KMS-11 (cell line): ENCODE measurements around the gene OR10A3.

Source experiments
- H2AFZ ChIP-seq: fragments of 200-600 bp; sonication (generic); 2 replicates; pipeline ENCODE4 v1.6.1; 2016; ENCODE audit warnings: antibody characterized with exemption, mixed run types, low read depth
- H3K27ac ChIP-seq: fragments of 200-600 bp; sonication (generic); 2 replicates; pipeline ENCODE4 v1.6.1; 2016; ENCODE audit warnings: mild to moderate bottlenecking, mixed run types
- H3K27me3 ChIP-seq: fragments of 200-600 bp; sonication (generic); 2 replicates; pipeline ENCODE4 v1.6.1; 2017; ENCODE audit warnings: mild to moderate bottlenecking, low read depth, mixed run types, moderate library complexity; ENCODE audit not compliant: insufficient read depth
- H3K36me3 ChIP-seq: fragments of 200-600 bp; sonication (generic); 2 replicates; pipeline ENCODE4 v1.6.1; 2017; ENCODE audit warnings: mild to moderate bottlenecking, mixed run types; ENCODE audit not compliant: insufficient read depth
- H3K4me1 ChIP-seq: fragments of 200-600 bp; sonication (generic); 2 replicates; pipeline ENCODE4 v1.6.1; 2016; ENCODE audit warnings: mild to moderate bottlenecking, low read depth, mixed run types; ENCODE audit not compliant: poor library complexity, severe bottlenecking
- H3K4me2 ChIP-seq: fragments of 200-600 bp; sonication (generic); 2 replicates; pipeline ENCODE4 v1.7.0; 2016; ENCODE audit warnings: mild to moderate bottlenecking, mixed run types
- H3K4me3 ChIP-seq: fragments of 200-600 bp; sonication (generic); IDR thresholded peaks from 2 replicates; pipeline ENCODE4 v1.6.1; 2017; ENCODE audit warnings: low read depth, low read length, mixed read lengths; ENCODE audit not compliant: insufficient read depth
- H3K79me2 ChIP-seq: fragments of 200-600 bp; sonication (generic); 2 replicates; pipeline ENCODE4 v1.6.1; 2016; ENCODE audit warnings: low read depth, mixed run types; ENCODE audit not compliant: insufficient read depth
- H3K9ac ChIP-seq: fragments of 200-600 bp; sonication (generic); 2 replicates; pipeline ENCODE4 v1.6.1; 2016; ENCODE audit warnings: mild to moderate bottlenecking, mixed run types
- H4K20me1 ChIP-seq: fragments of 200-600 bp; sonication (generic); 2 replicates; pipeline ENCODE4 v1.6.1; 2016; ENCODE audit warnings: mild to moderate bottlenecking, mixed run types; ENCODE audit not compliant: insufficient read depth
- CTCF ChIP-seq: fragments of 200-600 bp; sonication (generic); conservative IDR thresholded peaks from 2 replicates; pipeline ENCODE4 v1.6.1; 2017; ENCODE audit warnings: low read depth, mild to moderate bottlenecking, antibody characterized with exemption, low read length, moderate library complexity, mixed read lengths

OR10A3 gene

GRCh38 chr11:7967826-7968225 is 26.3 kb upstream of the OR10A3 start:
- Histone ChIP-seq H3K9ac (no peak overlapping the region), H3K27ac (no peak overlapping the region), H3K36me3 (no peaks in the 10 kb centered on the region), H3K4me1 (no peaks in the 10 kb centered on the region), H3K27me3 (no peaks in the 10 kb centered on the region), H4K20me1 (no peaks in the 10 kb centered on the region), H3K4me3 (no peak overlapping the region), H3K79me2 (no peaks in the 10 kb centered on the region), H2AFZ (no peak overlapping the region), H3K4me2 (no peak overlapping the region)
- no peak for TF ChIP-seq CTCF

DNA sequence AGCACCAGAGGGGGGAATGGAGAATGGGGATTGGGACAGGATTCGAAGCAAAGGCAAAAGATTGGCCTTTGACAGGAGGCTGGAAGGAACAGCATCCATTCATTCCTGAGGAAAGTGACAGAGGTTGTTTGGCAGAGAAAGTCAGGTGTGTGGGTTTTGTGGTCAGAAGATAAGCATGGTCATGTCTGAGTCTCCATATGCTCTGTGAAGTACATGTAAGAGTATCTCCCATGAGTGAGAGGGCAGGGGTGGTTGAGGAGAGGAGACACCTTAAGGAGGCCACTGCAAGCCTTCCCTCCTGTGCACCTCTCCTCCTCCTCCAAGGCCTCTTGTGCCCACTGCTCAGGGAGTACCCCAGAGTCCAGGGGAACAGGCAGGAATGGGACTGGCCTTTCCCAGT is 25.6 kb upstream of the OR10A3 start:
- no peak for TF ChIP-seq CTCF
- Histone ChIP-seq H3K4me1 (no peaks in the 10 kb centered on the region), H3K4me3 (no peak overlapping the region), H3K9ac (no peak overlapping the region), H3K79me2 (no peaks in the 10 kb centered on the region), H3K27me3 (no peaks in the 10 kb centered on the region), H3K27ac (no peak overlapping the region), H4K20me1 (no peaks in the 10 kb centered on the region), H2AFZ (no peak overlapping the region), H3K36me3 (no peaks in the 10 kb centered on the region), H3K4me2 (no peak overlapping the region)

DNA sequence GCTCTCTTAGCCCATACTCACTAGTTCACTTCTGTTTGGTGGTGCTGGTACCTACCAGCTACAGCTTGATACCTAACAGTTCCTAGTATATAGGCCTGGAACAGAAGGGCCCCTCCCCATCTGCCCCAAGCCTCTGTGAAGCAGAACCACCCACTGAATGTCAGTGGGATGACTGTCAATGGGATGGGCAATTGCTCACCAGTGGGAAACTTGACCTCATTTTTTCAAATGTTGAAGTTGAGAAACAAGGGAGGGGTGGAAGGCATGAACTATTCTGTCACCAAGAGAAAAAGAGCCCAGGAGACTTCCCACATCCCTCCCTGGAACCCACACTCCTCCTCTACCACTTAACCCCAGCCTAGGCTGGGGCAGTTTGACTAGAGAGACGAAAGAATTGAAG is 23.9 kb upstream of the OR10A3 start, which contains the start of gene NLRP10:
Gene NLRP10 (minus strand): TSS at position 62 of the 400 bp plus-strand sequence. CDS start 1,952 bp downstream, outside the sequence.
- no peak within 1 kb of the TSS for H3K27ac ChIP-seq
- no peak within 1 kb of the TSS for H3K4me2 ChIP-seq
- no peaks in the 10 kb centered on the region for H3K79me2 ChIP-seq
- no peak within 1 kb of the TSS for H2AFZ ChIP-seq
- H3K9ac ChIP-seq = no peak within 1 kb of the TSS
- H3K36me3 ChIP-seq = no peaks in the 10 kb centered on the region
- no peak for TF ChIP-seq CTCF
- H3K4me3 ChIP-seq = no peak within 1 kb of the TSS
- no peaks in the 10 kb centered on the region for H3K4me1 ChIP-seq
- H4K20me1 ChIP-seq = no peaks in the 10 kb centered on the region
- H3K27me3 ChIP-seq = no peaks in the 10 kb centered on the region

DNA sequence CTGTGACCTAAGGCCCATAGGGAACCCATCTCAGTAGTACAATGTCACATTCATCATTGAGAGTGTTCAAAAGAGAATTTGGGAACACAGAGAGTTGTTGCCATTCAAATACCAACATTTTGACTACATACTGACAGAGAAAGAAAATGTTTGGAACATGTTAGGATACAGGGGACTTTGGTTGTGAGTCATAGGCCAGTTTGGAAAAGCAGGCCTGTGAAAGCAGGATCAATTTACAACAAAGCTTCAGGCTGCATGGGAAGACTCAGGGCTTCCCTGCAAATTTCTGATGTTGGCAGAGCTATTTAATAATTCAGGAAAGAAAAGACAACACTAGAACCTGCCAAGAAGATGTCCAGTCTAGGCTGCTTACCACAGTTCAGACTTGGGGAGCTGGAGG is 23.4 kb upstream of the OR10A3 start:
- H3K4me3 ChIP-seq = no peak overlapping the region
- no peaks in the 10 kb centered on the region for H4K20me1 ChIP-seq
- H3K27me3 ChIP-seq = no peaks in the 10 kb centered on the region
- no peak overlapping the region for H3K9ac ChIP-seq
- no peaks in the 10 kb centered on the region for H3K4me1 ChIP-seq
- H3K27ac ChIP-seq = no peak overlapping the region
- TF ChIP-seq CTCF = no peak
- no peaks in the 10 kb centered on the region for H3K36me3 ChIP-seq
- H2AFZ ChIP-seq = no peak overlapping the region
- no peak overlapping the region for H3K4me2 ChIP-seq
- H3K79me2 ChIP-seq = no peaks in the 10 kb centered on the region
